AG04450 (cell line): ENCODE data around the gene IGSF11. TPM values are rescaled to one million over a fixed set of nuclear protein-coding genes. Genes with fewer than 3 reads are reported as not detected.

Source experiments
- CTCF ChIA-PET: fragments of 300-600, 350-600 bp; formaldehyde crosslinking; extraction: SDS; loops from one replicate; lab custom pipeline; 2022; ENCODE audit warnings: antibody characterized with exemption, inconsistent platforms; lab: Charles Lee
- POLR2A ChIA-PET: fragments of 350-600 bp; formaldehyde crosslinking; extraction: SDS; loops from one replicate; lab custom pipeline; 2021; ENCODE audit warnings: antibody characterized with exemption, inconsistent platforms; lab: Yijun Ruan, JAX
- DNase-seq: peaks from one replicate; pipeline ENCODE4 v3.0.0-alpha.2; 2011; ENCODE audit warnings: low read depth, low spot score
- H3K27ac ChIP-seq: one replicate; pipeline ENCODE4 v1.5.1; 2012; ENCODE audit warnings: low read depth, low read length, control low read depth
- H3K27me3 ChIP-seq: one replicate; pipeline ENCODE4 v1.6.0; 2012; ENCODE audit warnings: low read length; ENCODE audit not compliant: control insufficient read depth, insufficient read depth
- H3K4me3 ChIP-seq: 2 replicates; pipeline ENCODE4 v1.5.1; 2011; ENCODE audit warnings: mild to moderate bottlenecking, low read depth, low read length, control low read depth
- H3K9me3 ChIP-seq: 2 replicates; pipeline ENCODE4 v1.5.1; 2012; ENCODE audit warnings: low read length; ENCODE audit not compliant: control insufficient read depth, insufficient read depth
- polyA plus RNA-seq: library from polyadenylated mRNA; depleted of rRNA; stranded (reverse); fragments of >200 nt; gene quantifications from 2 replicates; pipeline ENCODE4 v1.2.3, GENCODE V29; 2011
- TF ChIP-seq, protein P1 (sequence below): IDR thresholded peaks from 2 replicates; pipeline ENCODE4 v1.5.1; 2011; ENCODE audit warnings: low read depth, low read length, control low read depth, inconsistent platforms

IGSF11 gene
- polyA plus RNA-seq, 1 experiment: 0.05 TPM

DNA sequence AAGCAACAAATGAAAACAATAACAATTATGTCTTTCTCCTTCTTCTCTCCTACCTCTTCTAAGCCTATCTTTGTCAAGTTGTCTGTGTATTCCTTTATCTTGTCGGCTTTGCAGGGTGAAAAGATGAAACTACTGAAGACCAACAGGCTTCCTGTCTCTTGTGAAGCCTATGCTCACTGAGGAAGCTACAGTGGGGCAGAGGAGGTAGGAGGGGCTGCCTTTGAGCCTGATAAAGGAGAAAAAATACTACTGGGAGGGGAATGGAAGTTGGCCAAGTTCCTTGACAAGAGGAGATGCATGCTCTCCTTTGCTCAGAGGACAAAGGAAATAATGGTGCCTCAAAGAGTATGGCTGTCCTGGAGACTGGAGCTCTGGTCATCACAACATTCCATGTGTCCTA is 92.0 kb downstream of the IGSF11 start:
- CTCF ChIA-PET: no interaction called here
- no peak for DNase-seq
- H3K4me3 ChIP-seq: no peak overlapping the region
- no peak overlapping the region for H3K27ac ChIP-seq
- no peaks in the 10 kb centered on the region for H3K27me3 ChIP-seq
- TF ChIP-seq, protein P1, sequence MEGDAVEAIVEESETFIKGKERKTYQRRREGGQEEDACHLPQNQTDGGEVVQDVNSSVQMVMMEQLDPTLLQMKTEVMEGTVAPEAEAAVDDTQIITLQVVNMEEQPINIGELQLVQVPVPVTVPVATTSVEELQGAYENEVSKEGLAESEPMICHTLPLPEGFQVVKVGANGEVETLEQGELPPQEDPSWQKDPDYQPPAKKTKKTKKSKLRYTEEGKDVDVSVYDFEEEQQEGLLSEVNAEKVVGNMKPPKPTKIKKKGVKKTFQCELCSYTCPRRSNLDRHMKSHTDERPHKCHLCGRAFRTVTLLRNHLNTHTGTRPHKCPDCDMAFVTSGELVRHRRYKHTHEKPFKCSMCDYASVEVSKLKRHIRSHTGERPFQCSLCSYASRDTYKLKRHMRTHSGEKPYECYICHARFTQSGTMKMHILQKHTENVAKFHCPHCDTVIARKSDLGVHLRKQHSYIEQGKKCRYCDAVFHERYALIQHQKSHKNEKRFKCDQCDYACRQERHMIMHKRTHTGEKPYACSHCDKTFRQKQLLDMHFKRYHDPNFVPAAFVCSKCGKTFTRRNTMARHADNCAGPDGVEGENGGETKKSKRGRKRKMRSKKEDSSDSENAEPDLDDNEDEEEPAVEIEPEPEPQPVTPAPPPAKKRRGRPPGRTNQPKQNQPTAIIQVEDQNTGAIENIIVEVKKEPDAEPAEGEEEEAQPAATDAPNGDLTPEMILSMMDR: no peak
- POLR2A ChIA-PET: no interaction called here
- no peaks in the 10 kb centered on the region for H3K9me3 ChIP-seq

DNA sequence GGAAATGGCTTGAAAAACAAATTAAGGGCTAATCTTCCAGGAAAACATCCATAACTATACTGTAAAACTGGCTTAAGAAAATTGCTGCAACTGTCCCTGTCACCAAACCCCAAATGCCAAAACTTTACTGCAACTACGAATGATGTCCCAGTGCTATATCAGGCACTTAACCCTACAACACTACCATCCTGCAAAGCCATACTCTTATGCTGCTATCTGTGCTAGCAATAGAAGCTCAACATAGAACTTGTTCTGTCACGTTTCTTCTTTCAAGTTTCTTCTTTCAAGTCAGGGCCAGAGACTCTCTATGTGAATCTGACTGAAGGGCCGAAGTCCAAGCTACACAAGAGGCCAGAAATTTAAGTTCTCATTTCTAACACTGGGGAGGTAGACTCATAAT is 92.5 kb downstream of the IGSF11 start:
- POLR2A ChIA-PET: no interaction called here
- Histone ChIP-seq H3K27ac (no peak overlapping the region), H3K27me3 (no peaks in the 10 kb centered on the region), H3K4me3 (no peak overlapping the region), H3K9me3 (no peaks in the 10 kb centered on the region)
- TF ChIP-seq, protein P1: no peak
- CTCF ChIA-PET: no interaction called here
- DNase-seq: no peak

DNA sequence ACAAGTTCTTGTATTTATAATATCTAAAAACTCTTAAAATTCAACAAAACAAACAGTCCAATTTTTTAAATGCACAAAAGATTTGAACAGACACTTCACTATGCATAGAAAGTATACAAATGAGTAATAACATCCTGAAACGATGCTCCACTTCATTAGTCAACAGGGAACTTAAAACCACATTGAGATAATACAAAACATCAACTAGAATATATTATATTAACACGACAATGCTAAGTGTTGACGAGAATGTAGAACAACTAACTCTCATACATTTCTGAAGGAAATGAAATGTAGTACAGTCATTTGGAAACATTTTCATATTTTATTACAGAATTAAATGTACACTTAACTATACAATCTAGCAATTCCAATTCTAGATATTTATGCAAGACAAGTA is 93.4 kb downstream of the IGSF11 start:
- Histone ChIP-seq H3K4me3 (no peak overlapping the region), H3K27ac (no peak overlapping the region), H3K9me3 (no peaks in the 10 kb centered on the region), H3K27me3 (no peaks in the 10 kb centered on the region)
- DNase-seq: no peak
- TF ChIP-seq, protein P1: no peak
- POLR2A ChIA-PET: no interaction called here
- CTCF ChIA-PET: no interaction called here

DNA sequence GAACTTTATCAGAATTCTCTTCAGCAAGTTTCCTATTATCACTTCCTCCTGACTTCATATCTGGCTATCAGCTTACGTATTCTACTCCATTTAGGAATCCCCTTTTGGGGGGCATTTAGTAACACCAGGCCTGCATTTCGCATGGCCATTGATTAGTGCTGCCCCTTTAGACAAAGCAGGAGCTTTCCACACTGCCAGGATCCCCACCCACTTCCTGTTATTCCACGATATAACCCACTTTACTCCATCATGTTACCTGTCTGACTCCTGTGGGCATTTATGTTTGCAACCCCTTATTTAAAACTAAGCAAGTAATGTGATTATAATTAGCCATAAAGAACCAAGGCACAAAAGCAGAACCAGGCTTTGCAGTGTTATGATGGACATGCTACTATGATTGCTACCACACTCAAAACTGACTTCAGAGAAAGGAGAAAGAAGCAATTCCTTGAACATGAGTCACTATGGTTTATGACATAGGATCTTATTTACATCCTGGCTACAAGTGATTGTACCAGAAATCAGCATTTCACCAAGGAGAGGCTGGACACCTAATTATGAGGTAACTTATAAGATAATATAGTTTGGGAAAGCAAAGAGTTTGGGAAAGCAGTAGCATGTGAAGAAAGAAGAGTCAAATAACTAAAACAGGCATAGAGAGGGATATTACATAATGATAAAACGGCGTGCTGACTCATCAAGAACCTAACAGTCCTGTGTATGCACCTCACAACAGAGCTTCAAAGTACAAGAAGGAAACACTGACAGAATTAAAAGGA is 96.3 kb downstream of the IGSF11 start:
- no peak for DNase-seq
- ChIA-PET CTCF (no interaction called here), POLR2A (no interaction called here)
- H3K9me3 ChIP-seq: no peaks in the 10 kb centered on the region
- TF ChIP-seq, protein P1: no peak
- no peak overlapping the region for H3K4me3 ChIP-seq
- H3K27ac ChIP-seq: no peak overlapping the region
- H3K27me3 ChIP-seq: no peaks in the 10 kb centered on the region

DNA sequence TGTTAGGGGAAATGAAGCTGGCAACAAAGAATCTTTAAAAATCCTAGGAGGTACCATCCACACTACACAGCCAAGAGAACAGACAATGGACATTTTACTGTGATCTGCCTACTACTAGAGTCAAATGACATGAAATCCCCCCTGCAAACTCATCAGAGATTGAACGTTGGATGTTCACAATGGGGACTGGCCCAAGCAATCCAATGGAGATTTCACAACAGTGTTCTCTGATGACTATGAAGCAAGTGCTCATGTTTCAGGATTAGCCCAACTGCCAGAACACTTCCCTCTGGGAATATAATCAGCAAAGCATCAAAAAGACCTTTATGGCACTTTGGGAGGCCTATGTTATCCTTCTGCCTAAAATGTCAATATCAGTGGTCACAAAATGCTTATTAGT is 97.8 kb downstream of the IGSF11 start:
- Histone ChIP-seq H3K9me3 (no peaks in the 10 kb centered on the region), H3K4me3 (no peak overlapping the region), H3K27me3 (no peaks in the 10 kb centered on the region), H3K27ac (no peak overlapping the region)
- TF ChIP-seq, protein P1: no peak
- ChIA-PET POLR2A (no interaction called here), CTCF (no interaction called here)
- DNase-seq: no peak
